Neutrophil (primary cell): Measurements from ENCODE around the gene FBN1.

Experiments
- H3K27ac ChIP-seq: fragments of 200-600 bp; sonication (generic); 2 replicates; pipeline ENCODE4 v1.5.1; 2016; ENCODE audit warnings: mild to moderate bottlenecking, moderate library complexity
- H3K27me3 ChIP-seq: fragments of 200-600 bp; sonication (generic); 2 replicates; pipeline ENCODE4 v1.6.0; 2016; ENCODE audit warnings: mild to moderate bottlenecking
- H3K36me3 ChIP-seq: fragments of 200-600 bp; sonication (generic); 2 replicates; pipeline ENCODE4 v1.5.1; 2017
- H3K4me1 ChIP-seq, 2 experiments: fragments of 200-600 bp in 1 of 2; sonication (generic) in 1 of 2; 1 replicate in 1 of 2; 2 replicates in 1 of 2; pipeline versions ENCODE4 v1.5.1 to v1.6.1; 2013 to 2016; ENCODE audit warnings: low read depth in 1 of 2, low read length in 1 of 2, mild to moderate bottlenecking in 1 of 2, moderate library complexity in 1 of 2; ENCODE audit not compliant: control insufficient read depth in 1 of 2, insufficient read depth in 1 of 2
- H3K4me3 ChIP-seq, 2 experiments: fragments of 200-600 bp in 1 of 2; sonication (generic) in 1 of 2; 1 replicate in 1 of 2; 2 replicates in 1 of 2; pipeline ENCODE4 v1.5.1; 2013 to 2016; ENCODE audit warnings: low read depth in 1 of 2, low read length in 1 of 2, mild to moderate bottlenecking in 1 of 2, moderate library complexity in 1 of 2
- H3K9me3 ChIP-seq: fragments of 200-600 bp; sonication (generic); 2 replicates; pipeline ENCODE4 v1.5.1; 2016
- CTCF ChIP-seq: fragments of 200-600 bp; sonication (generic); IDR thresholded peaks from 2 replicates; pipeline ENCODE4 v1.5.1; 2016; ENCODE audit warnings: antibody characterized with exemption

FBN1 gene

GRCh38 chr15:48560321-48561051 lies 85.0 kb downstream of the FBN1 start:
- H3K4me1 ChIP-seq, result peaks cover 0 to 5% of the 10 kb centered on the region in 2 experiments
- no peaks in the 10 kb centered on the region for H3K27me3 ChIP-seq
- H3K36me3 ChIP-seq, result no peaks in the 10 kb centered on the region
- no peak overlapping the region for H3K4me3 ChIP-seq
- no peak overlapping the region for H3K27ac ChIP-seq
- TF ChIP-seq CTCF, result no peak
- H3K9me3 ChIP-seq, result no peaks in the 10 kb centered on the region

- no peaks in the 10 kb centered on the region for H3K27me3 ChIP-seq
- no peak overlapping the region for H3K4me3 ChIP-seq
- H3K9me3 ChIP-seq, result no peaks in the 10 kb centered on the region
- peaks cover 0 to 5% of the 10 kb centered on the region in 2 experiments for H3K4me1 ChIP-seq
- no peak overlapping the region for H3K27ac ChIP-seq
- H3K36me3 ChIP-seq, result no peaks in the 10 kb centered on the region
- TF ChIP-seq CTCF, result no peak
Observed at GRCh38 chr15:48559285-48559684, 86.2 kb downstream of the FBN1 start.

- no peak for TF ChIP-seq CTCF
Observed at GRCh38 chr15:48558226-48558625, 87.3 kb downstream of the FBN1 start.

GRCh38 chr15:48557335-48557734 lies 88.2 kb downstream of the FBN1 start:
- no peaks in the 10 kb centered on the region for H3K36me3 ChIP-seq
- no peak overlapping the region for H3K27ac ChIP-seq
- no peaks in the 10 kb centered on the region for H3K27me3 ChIP-seq
- no peak overlapping the region for H3K4me3 ChIP-seq
- no peak for TF ChIP-seq CTCF
- peaks cover 0 to 5% of the 10 kb centered on the region in 2 experiments for H3K4me1 ChIP-seq
- H3K9me3 ChIP-seq, result no peaks in the 10 kb centered on the region

More at GRCh38 chr15:48558226-48558625, 87.3 kb downstream of the FBN1 start:
- Histone ChIP-seq H3K9me3 (no peaks in the 10 kb centered on the region), H3K4me3 (no peak overlapping the region), H3K4me1 (peaks cover 0 to 5% of the 10 kb centered on the region in 2 experiments), H3K27me3 (no peaks in the 10 kb centered on the region), H3K36me3 (no peaks in the 10 kb centered on the region), H3K27ac (no peak overlapping the region)

- H3K27ac ChIP-seq, result no peak overlapping the region
- H3K36me3 ChIP-seq, result no peaks in the 10 kb centered on the region
- TF ChIP-seq CTCF, result no peak
- H3K9me3 ChIP-seq, result no peaks in the 10 kb centered on the region
- H3K27me3 ChIP-seq, result no peaks in the 10 kb centered on the region
- peaks cover 0 to 5% of the 10 kb centered on the region in 2 experiments for H3K4me1 ChIP-seq
- no peak overlapping the region for H3K4me3 ChIP-seq
Observed at GRCh38 chr15:48556159-48556897, 89.2 kb downstream of the FBN1 start.
